GM18861 (cell line): ENCODE results near the gene LRP10.
"Not testable (repeated sequence)": the region's sequence is repeated elsewhere in the genome, so short reads cannot be mapped to it uniquely, and the experiment has no call there.

Experiments
- ATAC-seq: cut with Tn5 transposase; IDR thresholded peaks from one replicate; pipeline ENCODE4 v1.9.1; 2021; ENCODE audit not compliant: unreplicated experiment

LRP10 gene

GRCh38 chr14:22908601-22909000 lies 37.1 kb downstream of the LRP10 start:
- no peak for ATAC-seq

- no peak for ATAC-seq
These were observed 39.4 kb downstream of the LRP10 start for GRCh38 chr14:22910916-22911315.

- ATAC-seq: not testable (repeated sequence)
These were observed 43.3 kb downstream of the LRP10 start for GRCh38 chr14:22914836-22915235.

GRCh38 chr14:22915886-22916521 lies 44.5 kb downstream of the LRP10 start:
- ATAC-seq: no peak

GRCh38 chr14:22918804-22919600 lies 47.5 kb downstream of the LRP10 start, which contains the start of gene RBM23:
Gene RBM23, minus strand, starts transcription at chr14:22919149.
- peak; percentile 88 for ATAC-seq

- peak; percentile 1 for ATAC-seq
These were observed 48.0 kb downstream of the LRP10 start for GRCh38 chr14:22919601-22919921.

GRCh38 chr14:22920697-22921096 lies 49.2 kb downstream of the LRP10 start:
- no peak for ATAC-seq

GRCh38 chr14:22922294-22922693 lies 50.8 kb downstream of the LRP10 start:
- ATAC-seq: no peak

- ATAC-seq: no peak
These were observed 52.2 kb downstream of the LRP10 start for GRCh38 chr14:22923746-22924145.

- no peak for ATAC-seq
These were observed 54.0 kb downstream of the LRP10 start for GRCh38 chr14:22925513-22925912.

- no peak for ATAC-seq
These were observed 54.8 kb downstream of the LRP10 start for GRCh38 chr14:22926316-22926715.

GRCh38 chr14:22928237-22929103 lies 56.9 kb downstream of the LRP10 start:
- no peak for ATAC-seq

- ATAC-seq: peak; percentile 88
These were observed 57.8 kb downstream of the LRP10 start, which contains the start of gene PRMT5 for GRCh38 chr14:22929104-22929960. Gene PRMT5, minus strand, starts transcription at chr14:22929376. Its CDS starts 15 bp downstream, at chr14:22929361.

- no peak for ATAC-seq
These were observed 58.4 kb downstream of the LRP10 start for GRCh38 chr14:22929961-22930364.
